GM21360 (cell line): ENCODE data around the gene CACTIN.

Experiments used
- ATAC-seq: cut with Tn5 transposase; IDR thresholded peaks from one replicate; pipeline ENCODE4 v1.9.1; 2021; ENCODE audit warnings: mild to moderate bottlenecking, moderate library complexity; ENCODE audit not compliant: unreplicated experiment

Gene CACTIN

GRCh38 chr19:3611841-3612240 is 14.7 kb downstream of the CACTIN start:
- no peak for ATAC-seq

DNA sequence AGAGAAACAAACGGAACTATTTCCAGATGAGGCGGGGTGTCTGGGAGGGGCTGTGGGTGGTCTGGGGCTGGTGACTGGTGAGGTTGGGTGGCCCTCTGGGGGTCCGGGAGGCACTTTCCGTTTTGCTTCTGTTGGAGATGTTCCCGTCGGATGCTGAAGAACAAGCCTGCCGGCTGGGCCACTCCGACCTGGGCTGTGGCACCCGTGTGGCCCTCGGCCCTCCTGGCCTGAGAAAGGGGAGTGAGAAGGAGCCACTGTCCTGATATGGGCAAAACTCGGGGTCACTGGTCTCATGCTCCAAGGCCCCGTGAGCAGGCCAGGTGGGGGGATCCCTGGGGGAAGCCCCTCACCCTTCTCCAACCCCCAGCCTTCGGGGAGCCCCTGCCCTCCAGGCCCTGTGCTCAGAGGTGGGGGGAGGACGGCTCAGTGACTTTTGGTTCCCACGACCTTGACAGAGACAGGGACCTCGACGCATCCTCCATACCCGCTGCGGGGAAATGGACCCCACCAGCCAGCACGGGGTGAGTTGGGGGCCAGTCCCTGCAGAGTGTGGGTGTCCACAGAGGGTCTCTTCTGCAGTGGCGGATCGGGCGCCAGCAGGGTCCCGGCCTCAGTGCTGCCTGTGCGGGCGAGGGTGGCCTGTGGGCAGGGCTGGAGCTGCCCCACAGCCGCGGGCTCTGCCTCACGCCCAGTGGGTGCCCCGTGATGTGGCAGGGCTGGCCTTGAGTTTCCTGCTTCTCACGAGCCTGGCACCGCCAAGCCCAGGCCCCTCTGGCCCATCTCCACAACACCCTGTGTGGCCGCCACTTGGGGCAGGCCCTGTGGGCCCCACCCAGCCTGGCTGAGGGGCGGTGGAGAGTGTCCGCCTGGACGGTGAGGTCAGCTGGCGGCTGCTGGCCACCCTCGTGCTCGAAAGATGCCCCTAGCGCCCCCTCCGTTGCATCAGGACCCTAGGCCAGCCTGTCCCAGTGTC is 15.6 kb downstream of the CACTIN start:
- ATAC-seq = no peak

- ATAC-seq = no peak
Measured at GRCh38 chr19:3609779-3610719, 16.5 kb downstream of the CACTIN start.

DNA sequence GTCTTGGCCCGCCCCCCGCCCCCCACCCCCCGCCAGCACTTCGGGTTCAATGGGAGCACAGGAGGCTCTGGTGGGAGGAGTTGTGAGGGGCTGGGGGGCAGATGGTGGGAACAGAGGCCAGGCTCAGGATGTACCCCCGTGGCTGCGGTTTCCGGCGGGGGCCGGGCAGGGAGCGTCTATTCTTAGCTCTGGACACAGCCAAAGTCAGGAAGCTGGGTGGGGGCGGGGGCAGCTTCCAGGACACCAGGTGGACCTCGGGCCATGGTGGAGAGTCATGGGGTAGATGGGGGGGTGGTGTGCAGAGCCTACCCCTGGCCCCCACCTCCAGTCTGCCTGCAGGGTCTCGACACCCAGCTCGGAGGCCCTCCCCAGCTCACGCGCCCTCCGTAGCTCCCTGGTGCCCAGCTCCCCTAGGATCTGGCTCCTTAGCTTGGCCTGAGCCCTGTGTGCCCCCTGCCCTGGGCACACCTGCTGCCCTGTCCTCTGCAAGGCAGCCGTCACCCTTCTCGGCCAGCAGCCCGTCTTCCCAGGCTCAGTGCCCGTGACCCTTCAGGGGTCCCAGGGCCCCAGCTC is 17.8 kb downstream of the CACTIN start:
- ATAC-seq = no peak

- no peak for ATAC-seq
Measured at GRCh38 chr19:3608079-3608641, 18.4 kb downstream of the CACTIN start.

DNA sequence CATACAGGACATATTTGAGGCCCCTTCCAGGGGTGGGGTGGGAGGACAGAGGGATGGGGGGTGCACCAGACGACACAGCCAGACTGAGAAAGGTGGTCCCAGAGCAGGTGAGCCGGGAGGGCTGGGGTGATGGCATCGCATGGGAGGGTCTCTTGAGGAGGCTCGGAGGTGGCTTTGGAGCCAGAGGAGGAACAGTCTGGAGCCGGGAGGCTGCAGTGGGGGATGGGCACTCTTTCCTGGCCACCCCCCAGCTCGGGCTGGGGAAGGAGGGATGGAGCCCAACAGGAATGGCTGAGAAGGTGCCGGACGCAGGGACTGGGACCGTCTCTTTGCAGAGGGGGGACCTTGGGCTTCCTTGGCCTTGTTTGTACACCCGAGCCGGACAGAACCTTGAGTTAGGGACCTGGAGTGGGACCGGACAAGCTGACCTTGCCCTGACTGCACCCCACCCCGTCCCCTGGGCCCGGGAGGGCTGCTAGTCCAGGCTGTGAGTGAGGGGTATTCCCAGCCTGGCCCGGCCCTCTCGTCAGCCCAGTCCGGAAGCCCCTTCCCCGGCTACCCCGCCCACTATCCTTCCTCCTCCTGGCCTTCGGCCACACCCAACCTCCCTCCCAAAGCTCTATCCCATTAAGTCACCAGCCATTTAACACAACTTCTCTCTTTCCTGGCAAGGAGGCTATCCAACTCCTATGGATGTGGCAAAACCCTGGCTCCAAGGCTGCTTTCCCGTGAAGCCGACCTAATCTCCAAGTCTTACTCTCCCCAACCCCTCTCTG is 19.1 kb downstream of the CACTIN start:
- no peak for ATAC-seq

GRCh38 chr19:3606690-3607289 is 19.8 kb downstream of the CACTIN start, which contains the start of gene TBXA2R:
TBXA2R (minus strand) TSS chr19:3606875; CDS start chr19:3600634, 6,241 bp downstream.
- ATAC-seq = no peak

DNA sequence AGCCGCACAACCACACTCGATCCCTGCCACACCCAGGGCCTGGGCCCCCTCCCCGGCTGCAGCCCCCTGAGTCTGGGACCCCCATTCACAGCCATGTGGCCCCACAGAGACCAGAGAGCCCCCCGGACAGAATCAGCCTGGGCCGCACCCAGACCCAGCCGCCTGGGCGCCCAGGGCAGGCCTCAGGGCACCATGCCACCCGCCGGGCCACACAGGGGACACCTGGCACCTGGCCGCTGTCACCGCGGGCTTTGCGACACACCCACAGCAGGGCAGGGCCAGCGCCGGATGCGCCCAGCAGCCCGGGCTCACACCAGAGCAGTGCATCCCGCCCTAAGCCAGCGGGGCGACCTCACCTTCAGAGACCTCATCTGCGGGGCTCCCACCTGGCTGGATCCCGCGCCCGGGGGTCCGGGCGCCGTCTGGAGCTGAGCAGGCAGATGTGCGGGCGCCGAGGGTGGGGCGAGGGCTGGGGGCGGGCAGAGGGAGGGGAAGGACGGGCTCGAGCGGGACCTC is 20.4 kb downstream of the CACTIN start:
- no peak for ATAC-seq

- ATAC-seq = no peak
Measured at GRCh38 chr19:3605770-3606169, 20.8 kb downstream of the CACTIN start.

GRCh38 chr19:3605361-3605760 is 21.2 kb downstream of the CACTIN start:
- ATAC-seq = no peak

DNA sequence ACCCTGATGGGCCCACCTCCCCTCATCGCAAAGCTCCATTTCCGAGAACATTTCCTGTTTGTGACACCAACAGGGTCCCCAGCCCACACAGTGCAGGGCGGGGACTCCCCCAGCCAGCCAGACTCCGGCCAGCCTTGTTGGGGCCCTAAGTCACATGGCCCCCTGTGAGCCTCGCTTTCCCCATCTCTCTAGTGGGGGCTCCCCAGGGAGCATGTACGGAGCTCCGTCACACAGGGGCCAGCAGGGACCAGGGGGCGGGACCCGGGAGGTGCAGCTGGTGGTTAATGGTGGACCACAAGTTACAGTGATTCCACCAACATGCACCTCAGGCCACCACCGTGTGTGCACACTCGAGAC is 21.6 kb downstream of the CACTIN start:
- no peak for ATAC-seq

DNA sequence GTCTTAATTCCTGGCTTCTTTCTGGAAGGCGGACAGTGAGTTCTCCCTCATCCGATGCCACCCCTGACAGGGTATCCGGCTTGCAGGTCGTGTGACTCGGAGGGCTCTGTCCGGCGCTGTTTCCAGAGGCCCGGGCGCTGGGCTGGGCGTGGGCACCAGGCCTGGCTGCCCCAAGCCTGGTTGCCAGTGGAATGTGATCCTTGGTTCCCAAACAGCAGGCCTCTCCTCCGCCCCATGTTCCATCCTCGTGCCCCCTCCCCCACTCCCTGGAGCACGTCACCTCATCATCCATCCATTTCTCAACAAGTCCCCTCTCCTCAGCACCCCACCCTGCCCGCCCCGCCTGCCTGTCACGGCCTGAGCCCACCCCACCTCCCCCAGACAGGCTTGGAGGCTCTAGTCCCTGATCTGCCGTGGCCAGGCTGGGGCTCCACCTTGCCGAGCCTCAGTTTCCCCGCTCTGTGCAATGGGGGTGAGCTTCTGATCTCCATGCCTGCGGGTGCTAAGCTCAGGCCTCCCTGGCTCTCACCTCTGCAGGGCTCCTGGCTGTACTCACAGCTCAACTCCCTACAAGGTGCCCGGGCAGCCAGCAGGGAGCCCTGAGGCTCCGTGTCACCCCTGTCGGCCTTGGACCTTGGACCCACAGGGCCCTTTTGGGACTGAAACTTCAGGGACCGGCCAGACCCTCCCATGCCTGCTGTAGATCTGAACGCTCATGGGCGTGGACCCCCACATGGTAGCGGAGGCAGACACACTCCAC is 22.2 kb downstream of the CACTIN start:
- ATAC-seq = no peak

DNA sequence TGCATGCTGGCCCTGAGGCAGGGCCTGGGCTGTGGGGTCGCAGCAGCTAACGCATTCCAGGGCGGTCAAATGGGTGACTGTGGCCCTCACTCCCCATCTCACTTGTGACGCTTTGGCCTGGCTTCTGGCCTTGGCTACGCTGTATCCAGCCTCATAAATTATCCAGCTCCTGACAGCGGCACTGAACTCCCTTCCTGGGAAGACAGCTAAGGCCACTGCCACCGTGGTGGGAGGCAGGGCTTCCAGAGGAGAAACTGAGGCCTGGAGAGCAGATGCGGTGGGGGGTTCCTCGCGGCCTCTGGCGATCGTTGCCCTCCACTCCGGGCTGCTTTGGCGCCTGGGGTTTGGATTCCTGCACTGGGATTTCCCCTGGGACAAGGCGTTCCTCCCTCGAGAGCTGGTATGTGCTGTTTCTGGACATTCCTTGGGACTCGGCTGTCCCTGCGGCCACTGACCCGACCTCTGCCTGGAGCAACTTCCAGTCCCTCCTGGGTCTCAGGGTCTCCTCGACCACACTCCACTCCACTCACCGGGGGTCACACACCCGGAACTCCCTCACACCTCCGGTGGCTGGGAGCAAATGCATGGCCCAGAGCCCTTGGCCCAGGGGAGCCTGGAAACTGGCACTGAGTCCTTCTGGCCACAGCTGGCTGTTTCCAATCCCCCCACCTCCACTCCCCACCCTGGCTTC is 23.3 kb downstream of the CACTIN start:
- ATAC-seq = no peak

GRCh38 chr19:3601021-3601420 is 25.6 kb downstream of the CACTIN start:
- no peak for ATAC-seq

GRCh38 chr19:3599776-3600187 is 26.8 kb downstream of the CACTIN start:
- no peak for ATAC-seq

GRCh38 chr19:3595521-3596061 is 31.0 kb downstream of the CACTIN start:
- no peak for ATAC-seq

DNA sequence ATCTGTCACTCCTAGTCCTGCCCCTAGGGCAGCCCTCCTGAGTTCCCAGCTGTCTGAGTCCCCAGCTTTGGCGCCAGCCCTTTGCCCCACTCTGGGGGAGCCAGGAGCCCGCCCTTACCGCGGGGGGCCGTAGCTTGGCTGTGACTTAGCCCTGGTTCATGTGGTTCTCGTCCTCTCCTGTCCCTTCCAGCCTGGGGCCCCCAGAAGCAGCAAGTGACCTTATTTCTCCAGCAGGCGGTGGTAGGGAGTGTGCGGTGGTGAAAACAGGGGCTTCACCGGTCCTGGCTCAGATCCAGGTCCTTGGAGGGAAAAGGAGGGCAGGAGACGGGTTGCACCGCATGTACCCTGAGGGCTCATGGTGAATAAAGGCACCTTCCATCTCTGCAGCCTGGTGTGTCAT is 33.4 kb downstream of the CACTIN start:
- ATAC-seq = no peak
